Mesenchymal stem cell (in vitro differentiated cells and primary cell): ENCODE data around the gene ZSWIM6.
"Not testable (repeated sequence)": the region's sequence is repeated elsewhere in the genome, so short reads cannot be mapped to it uniquely, and the experiment has no call there.

Source experiments
- DNase-seq: peaks from one replicate; pipeline ENCODE4 v3.0.0-alpha.2; 2013
- H2AFZ ChIP-seq: one replicate; pipeline ENCODE4 v1.6.1; 2013; ENCODE audit warnings: low read depth, mild to moderate bottlenecking, control low read depth, inconsistent platforms, low read length, moderate library complexity
- H2AK5ac ChIP-seq: 2 replicates; pipeline ENCODE4 v1.6.1; 2013; ENCODE audit warnings: low read length, moderate library complexity, mild to moderate bottlenecking, inconsistent platforms; ENCODE audit not compliant: severe bottlenecking
- H2BK120ac ChIP-seq: one replicate; pipeline ENCODE4 v1.6.1; 2013; ENCODE audit warnings: low read depth, mild to moderate bottlenecking, inconsistent platforms, low read length, moderate library complexity
- H2BK12ac ChIP-seq, 2 experiments: one replicate each; pipeline ENCODE4 v1.6.1; 2013; ENCODE audit warnings: inconsistent platforms in 2 of 2, low read length in 2 of 2, mild to moderate bottlenecking in 2 of 2, moderate library complexity in 2 of 2, control low read depth in 1 of 2
- H2BK15ac ChIP-seq: one replicate; pipeline ENCODE4 v1.6.1; 2013; ENCODE audit warnings: mild to moderate bottlenecking, low read depth, inconsistent platforms; ENCODE audit not compliant: poor library complexity, severe bottlenecking
- H2BK5ac ChIP-seq: 2 replicates; pipeline ENCODE4 v1.6.1; 2013; ENCODE audit warnings: low read depth, mild to moderate bottlenecking, low read length, control low read depth, inconsistent platforms; ENCODE audit not compliant: poor library complexity, severe bottlenecking
- H3K14ac ChIP-seq, 2 experiments: one replicate each; pipeline ENCODE4 v1.6.1; 2013; ENCODE audit warnings: inconsistent platforms in 2 of 2, low read length in 2 of 2, control low read depth in 1 of 2, mild to moderate bottlenecking in 1 of 2, moderate library complexity in 1 of 2
- H3K18ac ChIP-seq, 2 experiments: one replicate each; pipeline ENCODE4 v1.6.1; 2013; ENCODE audit warnings: inconsistent platforms in 2 of 2, low read length in 2 of 2, control low read depth in 1 of 2, low read depth in 1 of 2, mild to moderate bottlenecking in 1 of 2
- H3K23ac ChIP-seq, 2 experiments: one replicate each; pipeline ENCODE4 v1.6.1; 2013; ENCODE audit warnings: inconsistent platforms in 2 of 2, low read length in 2 of 2, mild to moderate bottlenecking in 2 of 2, moderate library complexity in 2 of 2, control low read depth in 1 of 2
- H3K27ac ChIP-seq: 2 replicates; pipeline ENCODE4 v1.5.1; 2013; ENCODE audit warnings: mild to moderate bottlenecking, moderate library complexity, low read length, control low read depth, inconsistent platforms; ENCODE audit not compliant: poor library complexity, severe bottlenecking
- H3K27me3 ChIP-seq, 2 experiments: 2 replicates each; pipeline versions ENCODE4 v1.6.1 to v1.7.0; 2013; ENCODE audit warnings: low read length in 2 of 2, mild to moderate bottlenecking in 2 of 2, moderate library complexity in 2 of 2, control low read depth in 1 of 2, inconsistent platforms in 1 of 2; ENCODE audit not compliant: control insufficient read depth in 1 of 2, insufficient read depth in 1 of 2
- H3K36me3 ChIP-seq, 2 experiments: 2 replicates each; pipeline versions ENCODE4 v1.6.1 to v1.7.0; 2013; ENCODE audit warnings: low read length in 2 of 2, control low read depth in 1 of 2, inconsistent platforms in 1 of 2, low read depth in 1 of 2, mild to moderate bottlenecking in 1 of 2; ENCODE audit not compliant: insufficient read depth in 2 of 2, control insufficient read depth in 1 of 2
- H3K4ac ChIP-seq, 2 experiments: one replicate each; pipeline ENCODE4 v1.6.1; 2013; ENCODE audit warnings: inconsistent platforms in 2 of 2, low read length in 2 of 2, mild to moderate bottlenecking in 2 of 2, moderate library complexity in 2 of 2, control low read depth in 1 of 2, low read depth in 1 of 2
- H3K4me1 ChIP-seq: 2 replicates; pipeline ENCODE4 v1.6.1; 2013; ENCODE audit warnings: low read depth, low read length, control low read depth; ENCODE audit not compliant: control insufficient read depth, insufficient read depth
- H3K4me2 ChIP-seq: 2 replicates; pipeline ENCODE4 v1.6.1; 2013; ENCODE audit warnings: low read length, mild to moderate bottlenecking, inconsistent platforms; ENCODE audit not compliant: poor library complexity, severe bottlenecking
- H3K4me3 ChIP-seq, 2 experiments: 2 replicates each; pipeline versions ENCODE4 v1.5.1 to v1.7.0; 2013; ENCODE audit warnings: low read length in 2 of 2, mild to moderate bottlenecking in 2 of 2, control low read depth in 1 of 2, low read depth in 1 of 2; ENCODE audit not compliant: insufficient read depth in 1 of 2
- H3K79me1 ChIP-seq: replicated peaks from 2 replicates; pipeline ENCODE4 v1.6.1; 2013; ENCODE audit warnings: mild to moderate bottlenecking, control low read depth, low read length, inconsistent platforms; ENCODE audit not compliant: poor library complexity, severe bottlenecking
- H3K9ac ChIP-seq: 2 replicates; pipeline ENCODE4 v1.7.0; 2013; ENCODE audit warnings: mild to moderate bottlenecking, low read length, moderate library complexity
- H3K9me3 ChIP-seq: 2 replicates; pipeline ENCODE4 v1.7.0; 2013; ENCODE audit warnings: mild to moderate bottlenecking, low read length; ENCODE audit not compliant: control insufficient read depth
- H4K8ac ChIP-seq: one replicate; pipeline ENCODE4 v1.6.1; 2013; ENCODE audit warnings: inconsistent platforms, mild to moderate bottlenecking, low read length, moderate library complexity
- H4K91ac ChIP-seq: one replicate; pipeline ENCODE4 v1.6.1; 2013; ENCODE audit warnings: mild to moderate bottlenecking, low read length, inconsistent platforms
- WGBS: methylation state at CpG from one replicate; pipeline ENCODE4 v1.1.7; 2013; ENCODE audit warnings: mixed read lengths; 5-methylcytosine and 5-hydroxymethylcytosine counted together

The ZSWIM6 gene

DNA sequence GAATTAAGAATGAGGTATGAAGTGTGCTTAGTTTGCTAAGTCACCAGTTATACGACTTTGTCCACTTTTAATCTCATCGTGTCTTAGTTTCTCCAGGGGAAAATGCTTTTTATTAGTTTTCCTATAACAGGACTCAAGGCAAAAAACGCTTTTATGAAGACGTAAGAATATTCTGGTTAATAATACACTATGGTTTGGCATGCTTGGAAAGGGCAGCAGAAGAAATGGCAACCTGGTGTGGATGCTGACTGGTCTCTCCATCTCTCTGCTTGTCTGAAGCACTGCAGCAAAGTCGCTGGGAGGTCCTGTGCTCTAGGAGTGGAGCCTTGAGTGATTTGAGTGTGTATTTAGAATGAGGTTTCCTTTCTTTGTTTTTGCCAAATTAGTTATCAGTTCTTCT is 78.8 kb downstream of the ZSWIM6 start:
- H3K9me3 ChIP-seq = no peaks in the 10 kb centered on the region
- H3K4ac ChIP-seq = no peak overlapping the region
- no peak overlapping the region for H3K23ac ChIP-seq
- H3K27ac ChIP-seq = no peak overlapping the region
- H3K14ac ChIP-seq = no peak overlapping the region
- WGBS = 100% methylated on average over 5 of the region's 5 CpGs
- no peaks in the 10 kb centered on the region for H3K27me3 ChIP-seq
- H2AFZ ChIP-seq = no peak overlapping the region
- H3K79me1 ChIP-seq = peaks cover 14% of the 10 kb centered on the region
- no peak for DNase-seq
- H3K4me3 ChIP-seq = no peak overlapping the region
- no peak overlapping the region for H2BK15ac ChIP-seq
- H3K18ac ChIP-seq = no peak overlapping the region
- no peak overlapping the region for H2BK5ac ChIP-seq
- peak overlapping the region in 1 of 2 experiments; percentile 18 for H2BK12ac ChIP-seq
- H3K4me2 ChIP-seq = no peak overlapping the region
- no peak overlapping the region for H2AK5ac ChIP-seq
- H4K8ac ChIP-seq = no peak overlapping the region
- H2BK120ac ChIP-seq = no peak overlapping the region
- H3K36me3 ChIP-seq = no peaks in the 10 kb centered on the region
- H4K91ac ChIP-seq = no peak overlapping the region
- peaks cover 4% of the 10 kb centered on the region for H3K4me1 ChIP-seq
- no peak overlapping the region for H3K9ac ChIP-seq

DNA sequence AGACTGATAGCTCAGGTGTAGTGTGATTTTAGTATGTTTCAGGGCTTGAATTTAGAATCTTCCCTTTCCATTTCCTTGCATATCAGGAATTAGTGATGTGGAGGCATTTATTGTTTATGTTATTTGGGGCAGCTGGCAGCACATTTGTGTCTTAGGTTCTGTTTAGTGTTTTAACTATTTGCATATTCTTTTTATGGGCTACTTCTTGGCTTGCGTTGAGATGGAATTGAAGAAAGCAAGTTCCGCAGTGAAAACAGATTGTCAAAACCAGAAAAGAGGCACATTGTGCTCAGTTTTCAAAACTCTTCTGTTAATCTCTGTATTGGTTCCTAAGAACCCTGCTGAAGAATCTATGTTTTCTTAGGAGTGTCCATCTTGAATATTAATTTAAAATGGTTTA is 80.3 kb downstream of the ZSWIM6 start:
- peaks cover 13% of the 10 kb centered on the region for H3K79me1 ChIP-seq
- no peak overlapping the region for H2BK15ac ChIP-seq
- H3K23ac ChIP-seq = no peak overlapping the region
- H3K9ac ChIP-seq = no peak overlapping the region
- no peak for DNase-seq
- H4K8ac ChIP-seq = no peak overlapping the region
- H3K27me3 ChIP-seq = no peaks in the 10 kb centered on the region
- 100% methylated on average over 2 of the region's 2 CpGs for WGBS
- peaks cover 8% of the 10 kb centered on the region for H3K4me1 ChIP-seq
- no peak overlapping the region for H2AK5ac ChIP-seq
- no peaks in the 10 kb centered on the region for H3K36me3 ChIP-seq
- no peak overlapping the region for H2BK120ac ChIP-seq
- no peak overlapping the region for H2BK5ac ChIP-seq
- no peak overlapping the region for H3K4me3 ChIP-seq
- no peak overlapping the region for H3K27ac ChIP-seq
- H2AFZ ChIP-seq = no peak overlapping the region
- no peak overlapping the region for H3K18ac ChIP-seq
- H3K4me2 ChIP-seq = no peak overlapping the region
- no peak overlapping the region for H2BK12ac ChIP-seq
- no peak overlapping the region for H3K4ac ChIP-seq
- H4K91ac ChIP-seq = no peak overlapping the region
- H3K14ac ChIP-seq = no peak overlapping the region
- H3K9me3 ChIP-seq = no peaks in the 10 kb centered on the region

DNA sequence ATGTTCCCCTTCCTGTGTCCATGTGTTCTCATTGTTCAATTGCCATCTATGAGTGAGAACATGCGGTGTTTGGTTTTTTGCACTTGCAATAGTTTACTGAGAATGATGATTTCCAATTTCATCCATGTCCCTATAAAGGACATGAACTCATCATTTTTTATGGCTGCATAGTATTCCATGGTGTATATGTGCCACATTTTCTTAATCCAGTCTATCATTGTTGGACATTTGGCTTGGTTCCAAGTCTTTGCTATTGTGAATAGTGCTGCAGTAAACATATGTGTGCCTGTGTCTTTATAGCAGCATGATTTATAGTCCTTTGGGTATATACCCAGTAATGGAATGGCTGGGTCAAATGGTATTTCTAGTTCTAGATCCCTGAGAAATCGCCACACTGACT is 81.1 kb downstream of the ZSWIM6 start:
- not testable (repeated sequence) for H4K91ac ChIP-seq, H2AFZ ChIP-seq, H3K14ac ChIP-seq, H2BK15ac ChIP-seq, H3K23ac ChIP-seq, H2BK5ac ChIP-seq, H2BK120ac ChIP-seq, H4K8ac ChIP-seq, H3K18ac ChIP-seq, H3K9me3 ChIP-seq, DNase-seq, H2BK12ac ChIP-seq, H3K4me2 ChIP-seq, H3K4me3 ChIP-seq, H3K36me3 ChIP-seq, H2AK5ac ChIP-seq, H3K4ac ChIP-seq, H3K9ac ChIP-seq, H3K27me3 ChIP-seq, H3K27ac ChIP-seq, H3K4me1 ChIP-seq
- no CpG with 5 or more reads among the region's 2 CpGs for WGBS
- H3K79me1 ChIP-seq = peaks cover 11% of the 10 kb centered on the region

DNA sequence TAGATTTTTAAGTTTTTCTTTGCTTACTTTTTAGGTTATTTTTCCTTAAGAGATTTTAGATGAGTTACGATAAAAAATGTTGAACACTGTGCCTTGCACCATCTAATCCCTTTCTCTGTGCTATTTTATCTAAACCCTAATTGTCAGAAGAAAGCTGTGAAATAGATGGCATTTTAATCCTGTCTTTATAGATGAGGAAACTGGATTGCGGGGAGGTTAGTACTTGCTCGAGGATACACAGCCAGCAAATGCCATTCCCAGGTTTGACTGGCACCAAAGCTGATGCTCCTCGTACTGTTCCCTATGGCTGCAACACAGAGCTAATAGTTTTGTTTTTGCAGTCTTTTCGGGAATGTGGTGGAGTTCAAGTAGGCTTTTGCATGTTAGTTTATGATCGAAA is 82.7 kb downstream of the ZSWIM6 start:
- Histone ChIP-seq H2BK120ac (no peak overlapping the region), H2AK5ac (peak overlapping the region; percentile 59), H4K91ac (no peak overlapping the region), H3K23ac (no peak overlapping the region), H3K9ac (no peak overlapping the region), H3K18ac (no peak overlapping the region), H3K4me2 (no peak overlapping the region), H3K4ac (no peak overlapping the region), H2AFZ (no peak overlapping the region), H2BK15ac (no peak overlapping the region), H2BK12ac (no peak overlapping the region), H3K9me3 (no peaks in the 10 kb centered on the region), H4K8ac (no peak overlapping the region), H3K36me3 (no peaks in the 10 kb centered on the region), H3K27me3 (no peaks in the 10 kb centered on the region), H3K27ac (no peak overlapping the region), H2BK5ac (no peak overlapping the region), H3K14ac (no peak overlapping the region), H3K4me3 (no peak overlapping the region), H3K4me1 (peaks cover 8% of the 10 kb centered on the region), H3K79me1 (peaks cover 13% of the 10 kb centered on the region)
- no peak for DNase-seq
- over 99% methylated on average over 5 of the region's 6 CpGs for WGBS
